ENCODE results near the gene DUS1L. TPM values are rescaled to one million over a fixed set of nuclear protein-coding genes. Genes with fewer than 3 reads are reported as not detected.
A peak's percentile ranks its signal among the peaks of the same experiment; 100 is the strongest.

Gene DUS1L
- total and polyA plus RNA-seq, 2 donors (not counting 1 experiment from before 2014, with no cell fraction given): 109 to 241 TPM

DNA sequence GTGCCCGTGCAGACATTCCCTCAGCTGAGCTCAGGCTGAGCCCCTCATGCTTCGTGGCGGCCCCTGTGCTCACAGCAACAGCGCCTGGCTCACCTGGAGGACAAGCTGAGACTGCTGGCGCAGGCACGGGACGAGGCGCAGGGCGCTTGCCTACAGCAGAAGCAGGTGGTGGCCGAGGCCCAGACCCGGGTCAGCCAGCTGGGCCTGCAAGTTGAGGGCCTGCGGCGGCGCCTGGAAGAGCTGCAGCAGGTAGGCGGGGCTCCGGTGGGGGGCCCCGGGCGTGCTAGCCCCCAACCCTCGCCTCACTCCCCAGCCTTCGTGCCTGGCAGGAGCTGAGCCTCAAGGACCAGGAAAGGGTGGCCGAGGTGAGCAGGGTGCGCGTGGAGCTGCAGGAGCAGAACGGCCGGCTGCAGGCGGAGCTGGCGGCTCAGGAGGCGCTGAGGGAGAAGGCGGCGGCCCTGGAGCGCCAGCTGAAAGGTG is 35.6 kb downstream of the DUS1L start:
- DNase-seq (no peak), ATAC-seq (ENCODE audit: low read depth) (no peak)
- Histone ChIP-seq H3K9ac (ENCODE audit: low read length) (peak overlapping the region; percentile 59), H4K20me1 (ENCODE audit: control insufficient read depth, insufficient read depth, low read length, poor library complexity, severe bottlenecking) (peaks cover 38% of the 10 kb centered on the region), H3K36me3 (replicated peaks in 1 of 2; ENCODE audit: control extremely low read depth in 1 of 2, control insufficient read depth in 1 of 2, extremely low read depth in 1 of 2, insufficient read depth in 2 of 2, low read length in 1 of 2) (no peaks in the 10 kb centered on the region), H3K27ac (ENCODE audit: low read length in 2 of 2) (no peak overlapping the region), H3K9me3 (ENCODE audit: control extremely low read depth in 1 of 3, control insufficient read depth in 2 of 3, insufficient read depth in 1 of 3, low read length in 2 of 3) (peaks cover 0 to 10% (median 0%) of the 10 kb centered on the region in 3 donors), H3K27me3 (replicated peaks in 1 of 4; ENCODE audit: control extremely low read depth in 1 of 4, control insufficient read depth in 3 of 4, insufficient read depth in 4 of 4, low read length in 3 of 4) (peaks cover 0 to 39% (median 3%) of the 10 kb centered on the region in 4 experiments), H2AFZ (ENCODE audit: insufficient read depth, low read depth, low read length, poor library complexity, severe bottlenecking) (peak overlapping the region; percentile 72), H3K79me2 (ENCODE audit: control insufficient read depth, insufficient read depth, low read length) (peaks cover under 1% of the 10 kb centered on the region), H3K4me2 (replicated peaks; ENCODE audit: low read depth, low read length, poor library complexity, severe bottlenecking) (peak overlapping the region; percentile 97), H3K4me3 (ENCODE audit: control extremely low read depth in 1 of 5, extremely low read depth in 1 of 5, insufficient read depth in 1 of 5, low read depth in 2 of 5, low read length in 4 of 5) (peak overlapping the region in 3 of 5 experiments; percentile 45 to 59 (median 54)), H3K4me1 (ENCODE audit: control insufficient read depth in 2 of 2, insufficient read depth in 2 of 2, low read length in 2 of 2) (peaks cover 16 to 21% of the 10 kb centered on the region in 2 donors)
- Mint-ChIP-seq H3K27me3 (no peaks in the 10 kb centered on the region), H3K4me3 (peak overlapping the region; percentile 89), H3K9me3 (ENCODE audit: insufficient read depth) (no peaks in the 10 kb centered on the region), H3K4me1 (peaks cover 11% of the 10 kb centered on the region), H3K27ac (no peak overlapping the region)
- intact Hi-C loops (cut with micrococcal nuclease): loop anchor here (1.0 to 10.0 kb wide), 2 partner anchors 77 to 525 kb away; no protein-coding TSS in a partner anchor
- ChIA-PET CTCF (interaction anchor here (0.6 to 3.0 kb wide), 13 partner anchors 9 to 206 kb away, joined by 3 to 41 read pairs (median 3); no protein-coding TSS in a partner anchor), POLR2A (no interaction called here)
- WGBS (ENCODE audit: insufficient coverage): 76% methylated on average over 31 of the region's 31 CpGs
- TF ChIP-seq, protein P1, sequence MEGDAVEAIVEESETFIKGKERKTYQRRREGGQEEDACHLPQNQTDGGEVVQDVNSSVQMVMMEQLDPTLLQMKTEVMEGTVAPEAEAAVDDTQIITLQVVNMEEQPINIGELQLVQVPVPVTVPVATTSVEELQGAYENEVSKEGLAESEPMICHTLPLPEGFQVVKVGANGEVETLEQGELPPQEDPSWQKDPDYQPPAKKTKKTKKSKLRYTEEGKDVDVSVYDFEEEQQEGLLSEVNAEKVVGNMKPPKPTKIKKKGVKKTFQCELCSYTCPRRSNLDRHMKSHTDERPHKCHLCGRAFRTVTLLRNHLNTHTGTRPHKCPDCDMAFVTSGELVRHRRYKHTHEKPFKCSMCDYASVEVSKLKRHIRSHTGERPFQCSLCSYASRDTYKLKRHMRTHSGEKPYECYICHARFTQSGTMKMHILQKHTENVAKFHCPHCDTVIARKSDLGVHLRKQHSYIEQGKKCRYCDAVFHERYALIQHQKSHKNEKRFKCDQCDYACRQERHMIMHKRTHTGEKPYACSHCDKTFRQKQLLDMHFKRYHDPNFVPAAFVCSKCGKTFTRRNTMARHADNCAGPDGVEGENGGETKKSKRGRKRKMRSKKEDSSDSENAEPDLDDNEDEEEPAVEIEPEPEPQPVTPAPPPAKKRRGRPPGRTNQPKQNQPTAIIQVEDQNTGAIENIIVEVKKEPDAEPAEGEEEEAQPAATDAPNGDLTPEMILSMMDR (IDR thresholded peaks at IDR 0.05): no peak

- H3K9ac ChIP-seq (ENCODE audit: low read length): no peak overlapping the region
- H3K79me2 ChIP-seq (ENCODE audit: control insufficient read depth, insufficient read depth, low read length): peaks cover 6% of the 10 kb centered on the region
- Mint-ChIP-seq H3K27me3 (no peaks in the 10 kb centered on the region), H3K4me1 (peaks cover 11% of the 10 kb centered on the region), H3K9me3 (ENCODE audit: insufficient read depth) (no peaks in the 10 kb centered on the region), H3K27ac (no peak overlapping the region), H3K4me3 (peak overlapping the region; percentile 62)
- no peaks in the 10 kb centered on the region for H3K36me3 ChIP-seq (replicated peaks in 1 of 2; ENCODE audit: control extremely low read depth in 1 of 2, control insufficient read depth in 1 of 2, extremely low read depth in 1 of 2, insufficient read depth in 2 of 2, low read length in 1 of 2)
- H3K4me3 ChIP-seq (ENCODE audit: control extremely low read depth in 1 of 5, extremely low read depth in 1 of 5, insufficient read depth in 1 of 5, low read depth in 2 of 5, low read length in 4 of 5): no peak overlapping the region
- H2AFZ ChIP-seq (ENCODE audit: insufficient read depth, low read depth, low read length, poor library complexity, severe bottlenecking): no peak overlapping the region
- over 99% methylated on average over 16 of the region's 16 CpGs for WGBS (ENCODE audit: insufficient coverage)
- peaks cover 0 to 41% (median 3%) of the 10 kb centered on the region in 4 experiments for H3K27me3 ChIP-seq (replicated peaks in 1 of 4; ENCODE audit: control extremely low read depth in 1 of 4, control insufficient read depth in 3 of 4, insufficient read depth in 4 of 4, low read length in 3 of 4)
- TF ChIP-seq, protein P1 (IDR thresholded peaks at IDR 0.05): no peak
- TF ChIP-seq EZH2 (IDR thresholded peaks at IDR 0.05; ENCODE audit: borderline replicate concordance, insufficient read depth, low read depth, low read length, poor library complexity, severe bottlenecking): no peak
- H3K4me1 ChIP-seq (ENCODE audit: control insufficient read depth in 2 of 2, insufficient read depth in 2 of 2, low read length in 2 of 2): peaks cover 16 to 21% of the 10 kb centered on the region in 2 donors
- no peak overlapping the region for H3K27ac ChIP-seq (ENCODE audit: low read length in 2 of 2)
- DNase-seq: no peak
- POLR2A ChIA-PET: no interaction called here
- intact Hi-C loops (cut with micrococcal nuclease): no loop called here
- peak overlapping the region; percentile 97 for H3K4me2 ChIP-seq (replicated peaks; ENCODE audit: low read depth, low read length, poor library complexity, severe bottlenecking)
- CTCF ChIA-PET: interaction anchor here (0.6 to 3.0 kb wide), 5 partner anchors 8 to 130 kb away, joined by 3 to 41 read pairs (median 3); partner anchors contain the start of gene DCXR
- no peak for ATAC-seq (ENCODE audit: low read depth)
- H3K9me3 ChIP-seq (ENCODE audit: control extremely low read depth in 1 of 3, control insufficient read depth in 2 of 3, insufficient read depth in 1 of 3, low read length in 2 of 3): peaks cover 0 to 10% (median 0%) of the 10 kb centered on the region in 3 donors
- peaks cover 34% of the 10 kb centered on the region for H4K20me1 ChIP-seq (ENCODE audit: control insufficient read depth, insufficient read depth, low read length, poor library complexity, severe bottlenecking)
Observed at GRCh38 chr17:82029391-82029790, 36.2 kb downstream of the DUS1L start.
